GM19023 (cell line): ENCODE data around the gene MYT1.

ENCODE experiments used
- ATAC-seq: cut with Tn5 transposase; IDR thresholded peaks from one replicate; pipeline ENCODE4 v1.9.1; 2021; ENCODE audit warnings: mild to moderate bottlenecking, moderate library complexity; ENCODE audit not compliant: unreplicated experiment

Gene MYT1

DNA sequence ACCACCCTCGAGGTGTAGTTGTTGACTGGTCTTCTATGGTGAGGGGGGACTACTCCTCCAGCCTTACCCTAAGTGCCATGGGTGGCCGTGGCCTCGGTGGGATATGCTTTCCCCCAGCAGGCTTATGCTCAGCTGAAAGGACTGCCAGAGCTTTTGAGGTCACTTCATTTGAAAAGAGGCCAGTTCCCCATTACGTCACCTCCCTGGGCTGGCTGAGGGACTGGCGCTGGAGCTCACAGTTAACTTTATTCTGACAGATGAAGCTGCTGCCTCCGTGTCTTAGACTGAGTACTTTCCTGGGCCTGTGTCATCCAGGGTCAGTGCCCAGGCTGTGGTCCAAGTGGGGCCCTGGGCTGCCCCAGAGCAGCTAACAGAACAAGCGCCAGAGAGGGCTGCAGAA is 48.5 kb downstream of the MYT1 start:
- ATAC-seq, result no peak

DNA sequence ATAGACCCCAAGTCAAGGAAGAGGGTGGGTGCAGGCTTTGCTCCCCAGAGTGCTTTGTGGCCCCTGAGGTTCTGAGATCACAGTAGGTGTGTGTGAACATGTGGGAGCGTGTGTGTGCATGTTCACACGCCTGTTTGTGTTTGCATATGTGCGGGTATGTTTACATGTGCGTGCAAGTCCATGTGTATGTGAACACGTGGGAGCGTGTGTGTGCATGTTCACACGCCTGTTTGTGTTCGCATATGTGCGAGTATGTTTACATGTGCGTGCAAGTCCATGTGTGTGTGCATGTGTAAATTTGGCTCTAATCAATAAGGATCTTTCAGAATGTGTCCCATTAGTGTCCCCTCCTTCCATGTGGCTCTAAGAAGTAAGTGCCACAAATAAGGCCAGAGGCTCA is 49.9 kb downstream of the MYT1 start:
- ATAC-seq, result no peak

- no peak for ATAC-seq
Observed at GRCh38 chr20:64214952-64215351, 50.7 kb downstream of the MYT1 start.

DNA sequence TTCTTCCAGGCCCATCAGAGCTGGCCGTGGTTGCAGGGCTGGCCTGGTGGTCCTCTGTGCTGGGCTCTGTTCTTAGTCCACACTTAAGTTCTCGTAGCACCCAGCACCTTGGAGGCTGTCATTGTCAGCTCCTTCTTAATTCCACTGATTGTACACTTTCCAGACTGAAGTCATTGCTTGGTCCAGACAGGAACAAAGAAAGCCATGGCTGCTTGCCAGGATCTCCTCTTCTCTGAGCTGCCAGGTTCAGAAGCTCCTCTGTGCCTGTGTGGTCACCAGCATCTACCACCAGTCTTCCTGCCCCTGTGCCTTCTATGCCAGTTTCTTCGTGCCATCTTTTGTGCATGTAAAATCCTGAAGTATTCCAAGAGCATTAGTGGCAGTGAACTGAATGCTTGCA is 51.8 kb downstream of the MYT1 start:
- no peak for ATAC-seq

GRCh38 chr20:64216910-64217309 is 52.7 kb downstream of the MYT1 start:
- no peak for ATAC-seq

DNA sequence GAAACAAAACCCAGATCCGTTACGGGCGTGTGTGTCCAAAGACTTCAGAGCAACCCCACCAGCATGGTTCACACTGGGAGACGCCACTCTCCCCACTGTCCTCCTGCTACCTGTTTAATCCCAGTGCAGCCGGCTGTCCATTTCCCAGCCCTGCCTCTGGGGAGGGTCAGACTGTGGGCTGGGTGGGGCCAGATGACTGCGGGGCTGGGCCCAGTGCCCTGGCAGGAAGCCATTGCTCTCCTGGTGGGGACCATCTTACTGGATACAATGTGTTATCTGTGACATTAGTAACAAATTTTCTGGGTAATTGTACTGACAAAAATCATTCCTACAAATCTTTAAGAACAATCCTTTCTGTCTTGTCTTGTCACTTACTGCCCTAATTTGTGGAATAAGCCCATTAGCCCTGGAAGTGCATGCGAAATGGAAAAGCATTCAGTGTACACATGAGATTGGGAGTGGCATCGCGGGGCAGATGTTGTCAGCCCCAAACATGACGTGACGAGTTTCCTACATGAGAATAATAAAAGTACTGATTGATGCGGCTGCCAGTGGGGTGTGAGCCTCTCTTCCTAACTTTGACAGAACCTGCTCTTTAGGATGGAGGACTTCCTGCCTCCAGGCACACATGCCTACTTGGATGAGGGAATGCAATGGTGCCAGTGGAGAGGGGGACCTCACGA is 53.4 kb downstream of the MYT1 start:
- ATAC-seq, result no peak

- ATAC-seq, result no peak
Observed at GRCh38 chr20:64219202-64219601, 55.0 kb downstream of the MYT1 start.

GRCh38 chr20:64219730-64220129 is 55.5 kb downstream of the MYT1 start:
- no peak for ATAC-seq

- ATAC-seq, result no peak
Observed at GRCh38 chr20:64220420-64220819, 56.2 kb downstream of the MYT1 start.

DNA sequence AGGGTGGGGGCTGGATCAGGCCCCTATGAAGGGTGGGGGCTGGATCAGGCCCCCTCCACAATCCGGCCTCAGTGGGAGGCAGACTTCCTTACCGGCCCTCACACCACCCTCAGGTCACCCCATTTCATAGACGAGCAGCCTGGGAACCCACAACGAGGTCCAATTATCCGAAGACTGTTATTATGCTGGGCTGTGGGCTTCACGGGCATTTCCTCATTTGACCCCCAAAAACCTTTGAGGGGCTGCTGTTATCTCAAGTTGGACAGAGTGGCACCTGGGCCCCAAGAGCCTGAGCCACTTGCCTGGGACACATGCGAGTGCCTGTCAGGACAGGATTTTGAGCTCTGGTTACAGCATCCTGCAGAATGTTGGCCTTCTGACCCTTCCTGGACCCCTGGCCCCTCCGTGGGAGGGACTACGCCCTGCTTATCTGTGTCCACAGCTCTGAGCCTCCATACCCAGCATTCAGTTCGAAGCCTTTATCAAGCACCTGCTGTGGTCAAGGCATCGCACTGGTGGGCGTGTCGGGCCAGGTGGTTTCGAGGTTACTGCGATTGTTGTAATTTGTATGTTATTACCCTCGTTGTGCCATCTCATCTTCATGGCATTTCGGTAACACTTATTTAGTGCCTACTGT is 56.8 kb downstream of the MYT1 start:
- ATAC-seq, result no peak

GRCh38 chr20:64222291-64222735 is 58.1 kb downstream of the MYT1 start:
- ATAC-seq, result no peak

GRCh38 chr20:64222851-64223525 is 58.7 kb downstream of the MYT1 start:
- no peak for ATAC-seq

DNA sequence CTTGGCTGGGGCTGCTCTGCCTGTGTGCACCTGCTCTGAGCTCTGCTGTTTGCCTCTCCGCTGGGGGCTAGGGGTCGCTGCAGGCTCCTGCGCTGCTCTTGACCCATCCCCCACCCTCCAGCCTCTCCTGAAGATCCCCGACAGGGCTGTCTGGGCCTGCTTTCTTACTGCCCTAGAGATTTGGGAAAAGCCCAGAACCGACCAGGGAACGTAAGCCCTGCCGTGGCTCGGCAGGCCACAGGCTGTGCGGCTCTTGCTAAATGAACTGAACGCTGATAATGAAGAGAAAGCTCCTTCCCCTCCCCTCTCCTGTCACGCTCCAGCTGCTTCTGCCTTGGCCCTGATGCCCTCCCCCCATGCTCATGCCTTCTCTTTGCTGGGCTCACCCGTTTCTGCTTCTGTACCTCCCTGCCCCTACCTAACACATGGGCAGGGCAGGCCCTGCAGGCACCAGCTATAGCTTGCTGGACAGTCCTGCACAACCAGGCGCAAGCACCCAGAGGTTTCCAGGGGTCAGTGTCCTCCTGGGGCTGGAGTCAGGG is 59.3 kb downstream of the MYT1 start:
- ATAC-seq, result no peak

- ATAC-seq, result no peak
Observed at GRCh38 chr20:64224351-64225170, 60.3 kb downstream of the MYT1 start.

DNA sequence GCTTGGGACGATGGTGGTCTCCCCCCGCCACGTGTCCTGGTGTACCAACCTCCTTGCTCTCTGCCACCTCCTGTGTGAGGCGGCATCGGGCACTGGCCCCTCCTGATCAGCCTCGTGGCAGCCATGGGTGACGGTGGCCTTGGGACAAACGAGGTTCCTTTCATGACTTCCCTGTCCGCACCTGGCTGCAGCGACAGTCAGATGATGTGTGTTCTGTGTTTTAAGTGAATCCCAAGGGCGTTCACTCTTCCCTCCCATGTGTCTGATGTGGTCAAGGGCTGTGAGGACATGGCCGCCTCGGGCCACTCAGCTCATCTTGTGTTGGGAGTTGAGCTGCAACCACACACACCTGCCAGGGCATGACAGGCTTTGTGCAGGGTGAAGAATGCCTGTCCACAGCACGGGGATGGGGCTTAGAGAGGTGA is 60.9 kb downstream of the MYT1 start:
- no peak for ATAC-seq

DNA sequence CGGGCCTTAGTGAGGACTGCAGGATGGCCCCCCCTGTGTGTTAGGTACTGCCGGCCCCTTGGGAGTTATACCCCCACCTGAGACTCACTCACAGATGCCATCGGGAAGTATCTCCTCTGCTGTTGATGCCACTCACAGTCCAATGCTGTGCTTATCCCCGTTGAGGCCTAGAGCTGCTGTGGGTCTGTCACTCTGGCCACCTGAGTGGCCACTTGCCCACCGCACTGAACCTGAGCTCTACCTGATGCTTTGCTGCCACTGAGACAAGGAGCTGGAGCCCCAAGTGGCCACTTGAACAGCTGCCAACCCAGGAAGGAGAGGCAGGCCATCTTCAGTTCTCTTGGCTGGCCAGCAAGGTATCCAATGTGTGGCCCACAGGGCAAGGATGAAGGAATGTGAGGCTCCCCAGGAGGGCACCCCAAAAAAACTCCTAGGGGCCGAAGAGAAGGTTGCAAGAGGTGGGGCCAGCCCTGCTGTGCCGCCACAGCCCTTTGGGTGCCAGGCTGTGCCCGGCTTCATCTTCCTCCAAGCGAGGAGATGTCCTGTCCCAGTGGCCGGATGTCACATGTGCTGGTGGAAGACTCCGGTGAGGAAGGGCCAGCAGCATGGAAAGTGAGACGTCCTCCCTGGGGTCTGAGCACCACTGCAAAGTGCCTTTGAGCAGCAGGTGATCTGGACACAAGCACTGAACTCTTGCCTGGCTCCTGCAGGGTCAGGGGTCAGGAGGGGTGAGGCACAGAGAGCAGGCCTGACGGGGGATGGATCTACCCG is 61.8 kb downstream of the MYT1 start:
- ATAC-seq, result no peak

DNA sequence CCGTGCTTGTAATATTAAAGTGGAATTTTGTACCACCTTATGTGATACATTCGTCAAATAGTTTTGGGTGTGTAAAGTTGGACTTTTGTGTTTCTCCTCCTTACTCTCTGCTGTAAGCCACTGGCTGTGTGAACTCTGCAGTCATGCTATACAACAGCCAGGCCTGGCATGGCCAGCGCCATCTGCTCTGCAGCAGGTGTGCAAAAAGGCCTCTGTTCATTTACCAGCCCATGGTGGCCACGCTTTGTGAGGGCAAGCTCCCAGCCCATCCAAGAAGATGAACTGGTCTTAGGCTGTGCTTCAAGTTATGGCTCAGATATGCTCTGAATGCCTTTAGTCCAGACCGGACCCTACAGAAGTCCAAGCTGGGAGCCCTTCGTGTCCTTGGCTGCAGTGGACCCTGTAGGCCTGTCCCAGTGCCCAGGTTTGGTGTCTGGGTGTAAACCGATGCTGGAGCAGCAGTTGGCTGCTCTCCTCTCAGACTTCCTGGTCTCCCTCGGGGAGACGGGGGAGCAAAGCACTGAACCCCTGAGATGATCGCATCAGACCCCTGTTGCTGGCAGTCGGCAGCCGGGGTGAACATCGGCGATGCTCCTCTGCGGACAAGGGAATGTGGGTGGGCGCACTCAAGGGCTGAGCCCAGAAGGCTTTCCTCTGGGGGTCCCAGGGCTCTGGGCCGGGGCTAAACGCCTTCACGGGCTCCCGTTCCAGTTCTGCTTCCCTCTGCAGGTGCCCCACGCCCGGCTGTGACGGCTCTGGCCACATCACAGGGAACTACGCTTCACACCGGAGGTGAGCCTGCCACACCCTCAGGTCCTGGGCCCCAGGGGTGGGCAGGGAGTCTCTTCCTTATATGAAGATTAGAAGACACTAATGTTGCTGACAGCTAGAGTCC is 62.7 kb downstream of the MYT1 start:
- no peak for ATAC-seq

DNA sequence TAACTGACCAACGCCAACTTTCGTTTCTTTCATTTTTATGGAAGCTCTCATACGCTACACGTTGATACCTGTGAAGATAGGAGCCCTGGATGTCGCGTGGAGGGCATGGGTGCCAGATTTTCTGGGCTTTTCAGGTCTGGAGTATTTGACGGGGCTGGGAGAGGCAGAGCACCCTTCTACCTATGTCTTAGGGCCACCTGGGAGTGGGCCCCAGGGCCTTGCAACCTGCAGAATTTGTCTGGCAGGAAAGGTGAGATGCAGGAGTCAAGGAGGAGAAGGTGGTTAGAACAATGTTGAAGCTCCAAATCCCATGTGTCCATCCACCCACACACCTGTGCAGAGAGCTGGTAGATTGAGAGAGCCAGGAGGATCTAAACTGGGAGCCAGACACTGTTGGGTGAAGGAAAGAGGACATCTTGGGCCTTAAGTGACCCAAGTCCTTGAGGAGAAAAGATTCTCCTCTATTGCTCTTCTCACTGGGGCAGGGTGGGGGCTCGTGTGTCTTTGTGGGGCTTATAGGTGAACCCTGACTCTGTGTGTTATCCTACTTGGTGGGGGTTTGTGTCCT is 63.9 kb downstream of the MYT1 start:
- ATAC-seq, result no peak
